HEK293 (cell line): ENCODE measurements around the gene PRIMPOL.

ENCODE experiments used
- GLI2 ChIP-seq: fragments of 450-650 bp; formaldehyde crosslinking; IDR thresholded peaks from 2 replicates; pipeline ENCODE4; 2017; ENCODE audit warnings: missing biosample characterization, missing genetic modification characterization, low read depth, borderline replicate concordance
- GLIS1 ChIP-seq: fragments of 450-650 bp; formaldehyde crosslinking; IDR thresholded peaks from 2 replicates; pipeline ENCODE4 v1.5.1; 2016; ENCODE audit warnings: missing biosample characterization, missing genetic modification characterization
- KLF1 ChIP-seq: fragments of 450-650 bp; formaldehyde crosslinking; IDR thresholded peaks from 2 replicates; pipeline ENCODE4 v1.5.1; 2016; ENCODE audit warnings: missing biosample characterization, missing genetic modification characterization
- KLF10 ChIP-seq: fragments of 450-650 bp; IDR thresholded peaks from 2 replicates; pipeline ENCODE4 v1.5.1; 2018; ENCODE audit warnings: missing biosample characterization, mild to moderate bottlenecking, missing genetic modification characterization
- KLF8 ChIP-seq: fragments of 450-650 bp; formaldehyde crosslinking; IDR thresholded peaks from 2 replicates; pipeline ENCODE4 v1.5.1; 2016; ENCODE audit warnings: missing biosample characterization, missing genetic modification characterization
- PATZ1 ChIP-seq: fragments of 450-650 bp; formaldehyde crosslinking; IDR thresholded peaks from 2 replicates; pipeline ENCODE4 v1.5.1; 2016; ENCODE audit warnings: missing biosample characterization, missing genetic modification characterization
- PRDM1 ChIP-seq: fragments of 450-650 bp; formaldehyde crosslinking; IDR thresholded peaks from 2 replicates; pipeline ENCODE4; 2016; ENCODE audit warnings: missing biosample characterization, missing genetic modification characterization
- TRIM28 ChIP-seq: IDR thresholded peaks from 2 replicates; pipeline ENCODE4 v1.6.1; 2011; ENCODE audit warnings: low read length, control low read depth, borderline replicate concordance
- YY1 ChIP-seq: fragments of 450-650 bp; formaldehyde crosslinking; IDR thresholded peaks from 2 replicates; pipeline ENCODE4 v1.5.1; 2018; ENCODE audit warnings: missing biosample characterization, missing genetic modification characterization
- ZFP37 ChIP-seq: fragments of 450-650 bp; formaldehyde crosslinking; IDR thresholded peaks from 2 replicates; pipeline ENCODE4 v1.5.1; 2016; ENCODE audit warnings: missing biosample characterization, missing genetic modification characterization
- ZFP69B ChIP-seq: fragments of 450-650 bp; formaldehyde crosslinking; IDR thresholded peaks from 2 replicates; pipeline ENCODE4 v1.5.1; 2016; ENCODE audit warnings: missing biosample characterization, missing genetic modification characterization
- ZNF138 ChIP-seq: fragments of 450-650 bp; formaldehyde crosslinking; IDR thresholded peaks from 2 replicates; pipeline ENCODE4 v1.5.1; 2016; ENCODE audit warnings: missing biosample characterization, missing genetic modification characterization, borderline replicate concordance
- ZNF16 ChIP-seq: fragments of 450-650 bp; formaldehyde crosslinking; IDR thresholded peaks from 2 replicates; pipeline ENCODE4 v1.5.1; 2016; ENCODE audit warnings: low read depth, missing biosample characterization, missing genetic modification characterization
- ZNF214 ChIP-seq: fragments of 450-650 bp; formaldehyde crosslinking; IDR thresholded peaks from 2 replicates; pipeline ENCODE4 v1.5.1; 2017; ENCODE audit warnings: missing biosample characterization, mild to moderate bottlenecking, missing genetic modification characterization, borderline replicate concordance
- ZNF248 ChIP-seq: fragments of 450-650 bp; formaldehyde crosslinking; IDR thresholded peaks from 2 replicates; pipeline ENCODE4 v1.5.1; 2017; ENCODE audit warnings: missing biosample characterization, missing genetic modification characterization
- ZNF341 ChIP-seq: fragments of 450-650 bp; formaldehyde crosslinking; IDR thresholded peaks from 2 replicates; pipeline ENCODE4; 2016; ENCODE audit warnings: low read depth, missing biosample characterization, missing genetic modification characterization
- ZNF37A ChIP-seq: fragments of 450-650 bp; IDR thresholded peaks from 2 replicates; pipeline ENCODE4 v1.5.1; 2018; ENCODE audit warnings: missing biosample characterization, missing genetic modification characterization
- ZNF398 ChIP-seq: fragments of 450-650 bp; formaldehyde crosslinking; IDR thresholded peaks from 2 replicates; pipeline ENCODE4 v1.5.1; 2017; ENCODE audit warnings: missing biosample characterization, missing genetic modification characterization
- ZNF404 ChIP-seq: fragments of 450-650 bp; formaldehyde crosslinking; IDR thresholded peaks from 2 replicates; pipeline ENCODE4 v1.5.1; 2017; ENCODE audit warnings: missing biosample characterization, missing genetic modification characterization
- ZNF521 ChIP-seq: fragments of 450-650 bp; formaldehyde crosslinking; IDR thresholded peaks from 2 replicates; pipeline ENCODE4 v1.5.1; 2017; ENCODE audit warnings: missing biosample characterization, mild to moderate bottlenecking, missing genetic modification characterization
- ZNF530 ChIP-seq: fragments of 450-650 bp; formaldehyde crosslinking; IDR thresholded peaks from 2 replicates; pipeline ENCODE4 v1.5.1; 2016; ENCODE audit warnings: low read depth, missing biosample characterization, missing genetic modification characterization
- ZNF596 ChIP-seq: fragments of 450-650 bp; IDR thresholded peaks from 2 replicates; pipeline ENCODE4 v1.5.0; 2018; ENCODE audit warnings: missing biosample characterization, mild to moderate bottlenecking, missing genetic modification characterization, moderate library complexity
- ZNF701 ChIP-seq: fragments of 450-650 bp; formaldehyde crosslinking; IDR thresholded peaks from 2 replicates; pipeline ENCODE4 v1.5.1; 2016; ENCODE audit warnings: missing biosample characterization, missing genetic modification characterization
- ZNF837 ChIP-seq: fragments of 450-650 bp; formaldehyde crosslinking; IDR thresholded peaks from 2 replicates; pipeline ENCODE4 v1.5.1; 2016; ENCODE audit warnings: missing biosample characterization, missing genetic modification characterization
- ZSCAN23 ChIP-seq: fragments of 450-650 bp; formaldehyde crosslinking; IDR thresholded peaks from 2 replicates; pipeline ENCODE4 v1.5.1; 2016; ENCODE audit warnings: missing biosample characterization, missing genetic modification characterization
- ZSCAN30 ChIP-seq: fragments of 450-650 bp; IDR thresholded peaks from 2 replicates; pipeline ENCODE4 v1.5.1; 2018; ENCODE audit warnings: missing biosample characterization, mild to moderate bottlenecking, missing genetic modification characterization, moderate library complexity
- ZXDB ChIP-seq: fragments of 450-650 bp; formaldehyde crosslinking; IDR thresholded peaks from 2 replicates; pipeline ENCODE4 v1.5.1; 2016; ENCODE audit warnings: missing biosample characterization, missing genetic modification characterization
- TF ChIP-seq, protein P1 (sequence below): fragments of 450-650 bp; formaldehyde crosslinking; IDR thresholded peaks from 2 replicates; pipeline ENCODE4 v1.5.1; 2016; ENCODE audit warnings: missing biosample characterization, missing genetic modification characterization, borderline replicate concordance
- TF ChIP-seq, protein P2 (sequence below): fragments of 450-650 bp; formaldehyde crosslinking; IDR thresholded peaks from 2 replicates; pipeline ENCODE4 v1.5.1; 2016; ENCODE audit warnings: missing biosample characterization, missing genetic modification characterization
- TF ChIP-seq, protein P3 (sequence below): fragments of 450-650 bp; formaldehyde crosslinking; IDR thresholded peaks from 2 replicates; pipeline ENCODE4 v1.5.1; 2016; ENCODE audit warnings: missing biosample characterization, missing genetic modification characterization

Gene PRIMPOL

GRCh38 chr4:184733654-184734524 is 84.4 kb downstream of the PRIMPOL start, which contains the start of gene CENPU (continued):
- TF ChIP-seq ZNF398 (no peak), YY1 (tag by site-specific recombination) (peak; percentile 62), ZNF248 (no peak), ZFP69B (tag by site-specific recombination) (peak; percentile 97), ZNF596 (tag by site-specific recombination) (no peak), ZNF16 (tag by site-specific recombination) (no peak), KLF8 (tag by site-specific recombination) (peak; percentile 94), ZNF341 (tag by site-specific recombination) (no peak), ZNF521 (tag by site-specific recombination) (no peak), ZNF214 (tag by site-specific recombination) (no peak), ZXDB (tag by site-specific recombination) (peak; percentile 95), ZNF37A (tag by site-specific recombination) (0 out of 2 replicates have a peak, but pooled peaks have one; percentile 46), ZNF837 (tag by site-specific recombination) (no peak), ZNF138 (tag by site-specific recombination) (no peak), PATZ1 (peak; percentile 72; the same call in 1 of the 2 replicates), ZFP37 (tag by site-specific recombination) (0 out of 2 replicates have a peak, but pooled peaks have one; percentile 14), ZSCAN23 (peak; percentile 91), KLF10 (peak; percentile 88), ZNF404 (tag by site-specific recombination) (no peak), ZSCAN30 (tag by site-specific recombination) (peak; percentile 89), TRIM28 (peak; percentile 37; the same call in 1 of the 2 replicates), ZNF701 (tag by site-specific recombination) (no peak), KLF1 (tag by site-specific recombination) (peak; percentile 44; the same call in 1 of the 2 replicates), GLI2 (tag by site-specific recombination) (no peak), PRDM1 (no peak), ZNF530 (tag by site-specific recombination) (no peak), GLIS1 (peak; percentile 56; the same call in 1 of the 2 replicates)
- TF ChIP-seq, protein P1, sequence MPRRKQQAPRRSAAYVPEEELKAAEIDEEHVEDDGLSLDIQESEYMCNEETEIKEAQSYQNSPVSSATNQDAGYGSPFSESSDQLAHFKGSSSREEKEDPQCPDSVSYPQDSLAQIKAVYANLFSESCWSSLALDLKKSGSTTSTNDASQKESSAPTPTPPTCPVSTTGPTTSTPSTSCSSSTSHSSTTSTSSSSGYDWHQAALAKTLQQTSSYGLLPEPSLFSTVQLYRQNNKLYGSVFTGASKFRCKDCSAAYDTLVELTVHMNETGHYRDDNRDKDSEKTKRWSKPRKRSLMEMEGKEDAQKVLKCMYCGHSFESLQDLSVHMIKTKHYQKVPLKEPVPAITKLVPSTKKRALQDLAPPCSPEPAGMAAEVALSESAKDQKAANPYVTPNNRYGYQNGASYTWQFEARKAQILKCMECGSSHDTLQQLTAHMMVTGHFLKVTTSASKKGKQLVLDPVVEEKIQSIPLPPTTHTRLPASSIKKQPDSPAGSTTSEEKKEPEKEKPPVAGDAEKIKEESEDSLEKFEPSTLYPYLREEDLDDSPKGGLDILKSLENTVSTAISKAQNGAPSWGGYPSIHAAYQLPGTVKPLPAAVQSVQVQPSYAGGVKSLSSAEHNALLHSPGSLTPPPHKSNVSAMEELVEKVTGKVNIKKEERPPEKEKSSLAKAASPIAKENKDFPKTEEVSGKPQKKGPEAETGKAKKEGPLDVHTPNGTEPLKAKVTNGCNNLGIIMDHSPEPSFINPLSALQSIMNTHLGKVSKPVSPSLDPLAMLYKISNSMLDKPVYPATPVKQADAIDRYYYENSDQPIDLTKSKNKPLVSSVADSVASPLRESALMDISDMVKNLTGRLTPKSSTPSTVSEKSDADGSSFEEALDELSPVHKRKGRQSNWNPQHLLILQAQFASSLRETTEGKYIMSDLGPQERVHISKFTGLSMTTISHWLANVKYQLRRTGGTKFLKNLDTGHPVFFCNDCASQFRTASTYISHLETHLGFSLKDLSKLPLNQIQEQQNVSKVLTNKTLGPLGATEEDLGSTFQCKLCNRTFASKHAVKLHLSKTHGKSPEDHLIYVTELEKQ (tag by site-specific recombination): peak; percentile 79; the same call in 1 of the 2 replicates
- TF ChIP-seq, protein P2, sequence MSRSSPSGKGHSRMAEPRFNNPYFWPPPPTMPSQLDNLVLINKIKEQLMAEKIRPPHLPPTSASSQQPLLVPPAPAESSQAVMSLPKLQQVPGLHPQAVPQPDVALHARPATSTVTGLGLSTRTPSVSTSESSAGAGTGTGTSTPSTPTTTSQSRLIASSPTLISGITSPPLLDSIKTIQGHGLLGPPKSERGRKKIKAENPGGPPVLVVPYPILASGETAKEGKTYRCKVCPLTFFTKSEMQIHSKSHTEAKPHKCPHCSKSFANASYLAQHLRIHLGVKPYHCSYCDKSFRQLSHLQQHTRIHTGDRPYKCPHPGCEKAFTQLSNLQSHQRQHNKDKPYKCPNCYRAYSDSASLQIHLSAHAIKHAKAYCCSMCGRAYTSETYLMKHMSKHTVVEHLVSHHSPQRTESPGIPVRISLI (tag by site-specific recombination): no peak
- TF ChIP-seq, protein P3, sequence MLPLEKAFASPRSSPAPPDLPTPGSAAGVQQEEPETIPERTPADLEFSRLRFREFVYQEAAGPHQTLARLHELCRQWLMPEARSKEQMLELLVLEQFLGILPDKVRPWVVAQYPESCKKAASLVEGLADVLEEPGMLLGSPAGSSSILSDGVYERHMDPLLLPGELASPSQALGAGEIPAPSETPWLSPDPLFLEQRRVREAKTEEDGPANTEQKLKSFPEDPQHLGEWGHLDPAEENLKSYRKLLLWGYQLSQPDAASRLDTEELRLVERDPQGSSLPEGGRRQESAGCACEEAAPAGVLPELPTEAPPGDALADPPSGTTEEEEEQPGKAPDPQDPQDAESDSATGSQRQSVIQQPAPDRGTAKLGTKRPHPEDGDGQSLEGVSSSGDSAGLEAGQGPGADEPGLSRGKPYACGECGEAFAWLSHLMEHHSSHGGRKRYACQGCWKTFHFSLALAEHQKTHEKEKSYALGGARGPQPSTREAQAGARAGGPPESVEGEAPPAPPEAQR (tag by site-specific recombination): peak; percentile 92; the same call in 1 of the 2 replicates
